KMS-11 (cell line): ENCODE results near the gene PSPC1.
"Not testable (repeated sequence)": the region's sequence is repeated elsewhere in the genome, so short reads cannot be mapped to it uniquely, and the experiment has no call there.

Source experiments
- H2AFZ ChIP-seq: fragments of 200-600 bp; sonication (generic); 2 replicates; pipeline ENCODE4 v1.6.1; 2016; ENCODE audit warnings: antibody characterized with exemption, mixed run types, low read depth
- H3K27ac ChIP-seq: fragments of 200-600 bp; sonication (generic); 2 replicates; pipeline ENCODE4 v1.6.1; 2016; ENCODE audit warnings: mild to moderate bottlenecking, mixed run types
- H3K27me3 ChIP-seq: fragments of 200-600 bp; sonication (generic); 2 replicates; pipeline ENCODE4 v1.6.1; 2017; ENCODE audit warnings: mild to moderate bottlenecking, low read depth, mixed run types, moderate library complexity; ENCODE audit not compliant: insufficient read depth
- H3K36me3 ChIP-seq: fragments of 200-600 bp; sonication (generic); 2 replicates; pipeline ENCODE4 v1.6.1; 2017; ENCODE audit warnings: mild to moderate bottlenecking, mixed run types; ENCODE audit not compliant: insufficient read depth
- H3K4me1 ChIP-seq: fragments of 200-600 bp; sonication (generic); 2 replicates; pipeline ENCODE4 v1.6.1; 2016; ENCODE audit warnings: mild to moderate bottlenecking, low read depth, mixed run types; ENCODE audit not compliant: poor library complexity, severe bottlenecking
- H3K4me2 ChIP-seq: fragments of 200-600 bp; sonication (generic); 2 replicates; pipeline ENCODE4 v1.7.0; 2016; ENCODE audit warnings: mild to moderate bottlenecking, mixed run types
- H3K4me3 ChIP-seq: fragments of 200-600 bp; sonication (generic); IDR thresholded peaks from 2 replicates; pipeline ENCODE4 v1.6.1; 2017; ENCODE audit warnings: low read depth, low read length, mixed read lengths; ENCODE audit not compliant: insufficient read depth
- H3K79me2 ChIP-seq: fragments of 200-600 bp; sonication (generic); 2 replicates; pipeline ENCODE4 v1.6.1; 2016; ENCODE audit warnings: low read depth, mixed run types; ENCODE audit not compliant: insufficient read depth
- H3K9ac ChIP-seq: fragments of 200-600 bp; sonication (generic); 2 replicates; pipeline ENCODE4 v1.6.1; 2016; ENCODE audit warnings: mild to moderate bottlenecking, mixed run types
- H4K20me1 ChIP-seq: fragments of 200-600 bp; sonication (generic); 2 replicates; pipeline ENCODE4 v1.6.1; 2016; ENCODE audit warnings: mild to moderate bottlenecking, mixed run types; ENCODE audit not compliant: insufficient read depth
- CTCF ChIP-seq: fragments of 200-600 bp; sonication (generic); conservative IDR thresholded peaks from 2 replicates; pipeline ENCODE4 v1.6.1; 2017; ENCODE audit warnings: low read depth, mild to moderate bottlenecking, antibody characterized with exemption, low read length, moderate library complexity, mixed read lengths

The PSPC1 gene

GRCh38 chr13:19781526-19781925 lies 1.2 kb downstream of the PSPC1 start:
- H3K4me1 ChIP-seq: peaks cover 11% of the 10 kb centered on the region
- no peak overlapping the region for H2AFZ ChIP-seq
- H3K27ac ChIP-seq: peak overlapping the region; percentile 86; the same call in 1 of the 2 replicates
- H3K4me3 ChIP-seq: no peak overlapping the region
- peak overlapping the region; percentile 81; the same call in 1 of the 2 replicates for H3K9ac ChIP-seq
- H3K4me2 ChIP-seq: peak overlapping the region; percentile 20; the same call in 1 of the 2 replicates
- TF ChIP-seq CTCF: no peak
- peaks cover 32% of the 10 kb centered on the region for H3K79me2 ChIP-seq
- no peaks in the 10 kb centered on the region for H3K36me3 ChIP-seq
- no peaks in the 10 kb centered on the region for H3K27me3 ChIP-seq
- H4K20me1 ChIP-seq: no peaks in the 10 kb centered on the region

GRCh38 chr13:19780753-19781418 lies 1.9 kb downstream of the PSPC1 start:
- H3K4me3 ChIP-seq, H3K36me3 ChIP-seq, H2AFZ ChIP-seq, H4K20me1 ChIP-seq, H3K27ac ChIP-seq, H3K27me3 ChIP-seq: not testable (repeated sequence)
- H3K9ac ChIP-seq: peak overlapping the region; percentile 81; the same call in 1 of the 2 replicates
- peak overlapping the region; percentile 20; the same call in 1 of the 2 replicates for H3K4me2 ChIP-seq
- peaks cover 17% of the 10 kb centered on the region for H3K4me1 ChIP-seq
- peaks cover 39% of the 10 kb centered on the region for H3K79me2 ChIP-seq

- Histone ChIP-seq H3K4me3 (no peak overlapping the region), H4K20me1 (no peaks in the 10 kb centered on the region; the same call in none of the 2 replicates), H3K79me2 (peaks cover 89% of the 10 kb centered on the region), H2AFZ (no peak overlapping the region), H3K36me3 (no peaks in the 10 kb centered on the region), H3K4me2 (no peak overlapping the region), H3K27ac (no peak overlapping the region), H3K27me3 (no peaks in the 10 kb centered on the region), H3K9ac (no peak overlapping the region), H3K4me1 (peaks cover 18% of the 10 kb centered on the region)
- no peak for TF ChIP-seq CTCF
These were observed 10.4 kb downstream of the PSPC1 start for GRCh38 chr13:19772306-19772705.

- H3K9ac ChIP-seq: no peak overlapping the region
- H4K20me1 ChIP-seq: no peaks in the 10 kb centered on the region; the same call in none of the 2 replicates
- no peak overlapping the region for H3K27ac ChIP-seq
- no peaks in the 10 kb centered on the region for H3K27me3 ChIP-seq
- no peak for TF ChIP-seq CTCF
- no peak overlapping the region for H2AFZ ChIP-seq
- H3K4me1 ChIP-seq: no peaks in the 10 kb centered on the region
- peaks cover 87% of the 10 kb centered on the region for H3K79me2 ChIP-seq
- H3K4me3 ChIP-seq: no peak overlapping the region
- H3K36me3 ChIP-seq: no peaks in the 10 kb centered on the region
- H3K4me2 ChIP-seq: no peak overlapping the region
These were observed 12.9 kb downstream of the PSPC1 start for GRCh38 chr13:19769854-19770253.

- H4K20me1 ChIP-seq: no peaks in the 10 kb centered on the region; the same call in 1 of the 2 replicates
- no peak for TF ChIP-seq CTCF
- no peaks in the 10 kb centered on the region for H3K36me3 ChIP-seq
- H3K79me2 ChIP-seq: peaks cover 87% of the 10 kb centered on the region
- no peak overlapping the region for H3K27ac ChIP-seq
- H3K4me1 ChIP-seq: no peaks in the 10 kb centered on the region
- no peak overlapping the region for H3K4me2 ChIP-seq
- no peaks in the 10 kb centered on the region for H3K27me3 ChIP-seq
- no peak overlapping the region for H3K9ac ChIP-seq
- H3K4me3 ChIP-seq: no peak overlapping the region
- no peak overlapping the region for H2AFZ ChIP-seq
These were observed 14.8 kb downstream of the PSPC1 start for GRCh38 chr13:19767966-19768365.
